ES-I3 (cell line): ENCODE results near the gene TMEM134.
A peak's percentile ranks its signal among the peaks of the same experiment; 100 is the strongest.
"Not testable (repeated sequence)": the region's sequence is repeated elsewhere in the genome, so short reads cannot be mapped to it uniquely, and the experiment has no call there.

Source experiments
- H3K36me3 ChIP-seq: 2 replicates; pipeline ENCODE4 v1.6.1; 2013; ENCODE audit warnings: mild to moderate bottlenecking, low read length, control low read depth, moderate library complexity; ENCODE audit not compliant: insufficient read depth
- H3K4me1 ChIP-seq: 2 replicates; pipeline ENCODE4 v1.6.1; 2013; ENCODE audit warnings: mild to moderate bottlenecking, control low read depth, low read length; ENCODE audit not compliant: insufficient read depth
- H3K9ac ChIP-seq: 2 replicates; pipeline ENCODE4 v1.6.1; 2013; ENCODE audit warnings: low read depth, mild to moderate bottlenecking, low read length, moderate library complexity
- H3K9me3 ChIP-seq: 2 replicates; pipeline ENCODE4 v1.6.1; 2013; ENCODE audit warnings: mild to moderate bottlenecking, low read length, moderate library complexity; ENCODE audit not compliant: control insufficient read depth, insufficient read depth

TMEM134 gene

DNA sequence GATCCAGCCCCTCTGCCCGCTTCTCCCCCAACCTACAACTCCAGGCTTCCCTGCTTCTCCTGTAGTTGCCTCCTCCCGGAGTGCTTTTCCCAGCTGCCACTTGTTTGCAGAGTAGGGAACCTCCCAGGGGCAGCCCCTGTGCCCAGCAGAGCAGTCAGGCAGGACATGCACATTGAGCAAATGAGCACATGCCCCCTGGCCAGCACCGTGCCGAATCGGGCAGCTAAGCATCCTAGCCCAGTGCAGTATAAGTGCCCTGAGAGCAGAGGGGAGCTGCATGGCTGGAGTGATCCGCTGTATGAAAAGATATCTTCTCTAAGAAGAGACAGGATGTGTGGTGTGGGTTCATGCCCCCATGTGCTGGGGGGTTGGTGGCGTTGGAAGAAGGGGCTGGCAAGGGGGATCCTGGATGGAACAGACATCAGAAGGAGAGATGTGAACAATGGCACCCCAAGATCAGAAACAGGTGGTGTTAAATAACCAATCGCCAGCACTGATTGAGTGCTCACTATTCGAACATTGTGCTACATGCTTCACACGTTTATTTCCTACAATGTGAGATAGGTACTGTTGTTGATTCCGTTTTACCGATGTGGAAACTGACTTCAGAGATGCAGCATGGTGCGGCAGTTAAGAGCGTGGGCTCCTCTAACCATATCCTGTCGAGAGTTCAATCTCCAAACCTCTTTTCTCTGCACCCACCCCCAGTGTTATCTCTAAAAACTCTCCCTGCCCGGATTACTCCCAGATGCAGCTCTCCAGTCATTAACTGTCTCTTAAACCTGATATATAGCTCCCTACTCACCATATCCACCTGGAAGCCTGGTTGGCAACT lies 15.0 kb upstream of the TMEM134 start:
- Histone ChIP-seq H3K4me1 (0 out of 2 replicates have a peak, but pooled peaks cover 3% of the 10 kb centered on the region), H3K9me3 (no peaks in the 10 kb centered on the region), H3K9ac (peak overlapping the region; percentile 29; the same call in 1 of the 2 replicates), H3K36me3 (no peaks in the 10 kb centered on the region)

GRCh38 chr11:67482827-67483798 lies 14.1 kb upstream of the TMEM134 start, which contains the start of gene AIP:
Gene AIP (plus strand): TSS chr11:67483026. CDS start chr11:67483159, 133 bp downstream.
- H3K9me3 ChIP-seq = no peaks in the 10 kb centered on the region
- peak within 1 kb of the TSS; percentile 84 for H3K9ac ChIP-seq
- no peaks in the 10 kb centered on the region for H3K36me3 ChIP-seq
- H3K4me1 ChIP-seq = 0 out of 2 replicates have a peak, but pooled peaks cover 3% of the 10 kb centered on the region

DNA sequence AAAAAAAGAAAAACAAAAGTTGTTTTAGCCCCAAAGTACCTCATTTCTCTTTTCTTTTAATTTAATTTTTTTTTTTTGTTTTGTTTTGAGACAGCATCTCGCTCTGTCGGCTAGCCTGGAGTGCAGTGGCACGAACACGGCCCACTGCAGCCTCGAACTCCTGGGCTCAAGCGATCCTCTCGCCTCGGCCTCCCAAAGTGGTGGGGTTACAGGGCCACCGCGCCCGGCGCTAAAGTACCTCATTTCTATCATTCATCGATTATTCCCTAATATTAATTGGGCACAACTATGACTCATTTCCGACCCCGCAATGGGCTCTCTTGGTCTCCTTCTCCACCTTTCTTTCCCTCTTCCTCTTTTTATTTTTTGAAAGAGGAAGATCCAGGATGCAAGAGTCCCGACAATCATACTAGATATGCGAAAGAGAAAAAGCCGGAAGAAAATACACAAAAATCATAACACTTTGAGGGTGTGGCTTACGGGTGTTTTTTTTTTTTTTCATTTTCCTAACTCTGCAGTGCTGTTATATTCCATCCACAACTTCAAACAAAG lies 13.3 kb upstream of the TMEM134 start:
- H3K36me3 ChIP-seq = no peaks in the 10 kb centered on the region
- H3K9me3 ChIP-seq = no peaks in the 10 kb centered on the region
- 0 out of 2 replicates have a peak, but pooled peaks cover 3% of the 10 kb centered on the region for H3K4me1 ChIP-seq
- H3K9ac ChIP-seq = peak overlapping the region; percentile 84

DNA sequence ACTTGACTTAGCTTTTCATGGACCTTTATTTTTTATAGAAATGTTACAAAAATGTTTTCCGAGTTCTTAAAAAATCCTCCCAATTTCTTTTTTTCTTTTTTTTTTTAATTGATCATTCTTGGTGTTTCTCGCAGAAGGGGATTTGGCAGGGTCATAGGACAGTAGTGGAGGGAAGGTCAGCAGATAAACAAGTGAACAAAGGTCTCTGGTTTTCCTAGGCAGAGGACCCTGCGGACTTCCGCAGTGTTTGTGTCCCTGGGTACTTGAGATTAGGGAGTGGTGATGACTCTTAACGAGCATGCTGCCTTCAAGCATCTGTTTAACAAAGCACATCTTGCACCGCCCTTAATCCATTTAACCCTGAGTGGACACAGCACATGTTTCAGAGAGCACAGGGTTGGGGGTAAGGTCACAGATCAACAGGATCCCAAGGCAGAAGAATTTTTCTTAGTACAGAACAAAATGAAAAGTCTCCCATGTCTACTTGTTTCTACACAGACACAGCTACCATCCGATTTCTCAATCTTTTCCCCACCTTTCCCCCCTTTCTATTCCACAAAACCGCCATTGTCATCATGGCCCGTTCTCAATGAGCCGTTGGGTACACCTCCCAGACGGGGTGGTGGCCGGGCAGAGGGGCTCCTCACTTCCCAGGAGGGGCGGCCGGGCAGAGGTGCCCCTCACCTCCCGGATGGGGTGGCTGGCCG lies 8.4 kb upstream of the TMEM134 start:
- H3K36me3 ChIP-seq, H3K4me1 ChIP-seq, H3K9ac ChIP-seq, H3K9me3 ChIP-seq: not testable (repeated sequence)

DNA sequence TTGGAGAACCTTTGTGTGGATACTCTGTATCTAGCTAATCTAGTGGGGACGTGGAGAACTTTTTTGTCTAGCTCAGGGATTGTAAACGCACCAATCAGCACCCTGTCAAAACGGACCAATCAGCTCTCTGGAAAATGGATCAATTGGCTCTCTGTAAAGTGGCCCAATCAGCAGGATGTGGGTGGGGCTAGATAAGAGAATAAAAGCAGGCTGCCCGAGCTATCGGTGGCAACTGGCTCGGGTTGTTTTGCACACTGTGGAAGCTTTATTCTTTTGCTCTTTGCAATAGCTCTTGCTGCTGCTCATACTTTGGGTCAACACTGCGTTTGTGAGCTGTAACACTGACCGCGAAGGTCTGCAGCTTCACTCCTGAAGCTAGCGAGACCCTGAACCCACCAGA lies 7.6 kb upstream of the TMEM134 start:
- not testable (repeated sequence) for H3K4me1 ChIP-seq, H3K9me3 ChIP-seq, H3K36me3 ChIP-seq, H3K9ac ChIP-seq

DNA sequence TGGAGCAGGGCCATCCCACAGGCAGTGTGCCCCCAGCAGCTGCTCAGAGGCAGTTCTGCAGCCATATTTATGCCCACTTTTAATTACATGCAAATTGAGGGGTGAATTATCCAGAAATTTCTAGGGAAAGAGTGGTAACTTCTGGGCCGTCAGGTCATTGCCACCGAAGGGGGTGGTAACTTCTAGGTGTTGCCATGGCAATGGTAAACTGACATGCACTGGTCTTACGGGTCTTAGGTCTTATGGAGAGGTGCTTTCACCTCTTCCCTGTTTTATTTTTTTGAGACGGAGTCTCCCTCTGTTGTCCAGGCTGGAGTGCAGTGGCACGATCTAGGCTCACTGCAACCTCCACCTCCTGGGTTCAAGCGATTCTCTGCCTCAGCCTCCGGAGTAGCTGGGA lies 3.8 kb upstream of the TMEM134 start:
- H3K9ac ChIP-seq = no peak overlapping the region
- no peaks in the 10 kb centered on the region for H3K9me3 ChIP-seq
- no peaks in the 10 kb centered on the region for H3K36me3 ChIP-seq
- no peaks in the 10 kb centered on the region for H3K4me1 ChIP-seq

- Histone ChIP-seq H3K9me3 (no peaks in the 10 kb centered on the region), H3K9ac (no peak overlapping the region), H3K4me1 (peaks cover 3% of the 10 kb centered on the region; the same call in 1 of the 2 replicates), H3K36me3 (no peaks in the 10 kb centered on the region)
Measured at GRCh38 chr11:67470337-67471002, 1.4 kb upstream of the TMEM134 start.

DNA sequence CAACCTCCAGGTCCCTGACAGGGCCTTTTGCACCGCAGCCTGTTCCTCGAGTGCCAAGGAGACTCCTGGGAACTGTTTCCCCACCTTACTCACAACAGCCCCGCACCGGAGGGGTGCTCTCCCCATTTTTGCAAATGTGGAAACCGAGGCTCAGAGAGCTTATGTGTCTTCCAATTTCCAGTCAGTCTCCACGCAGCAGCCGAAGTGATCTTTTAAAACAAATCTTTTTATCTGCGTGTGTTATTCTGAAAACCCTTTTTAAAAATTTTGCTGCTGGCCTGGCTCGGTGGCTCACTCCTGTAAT lies 409 bp upstream of the TMEM134 start:
- H3K9ac ChIP-seq = peak overlapping the region; percentile 64
- peaks cover 3% of the 10 kb centered on the region; the same call in 1 of the 2 replicates for H3K4me1 ChIP-seq
- H3K36me3 ChIP-seq = no peaks in the 10 kb centered on the region
- no peaks in the 10 kb centered on the region for H3K9me3 ChIP-seq

- H3K9me3 ChIP-seq = no peaks in the 10 kb centered on the region
- H3K9ac ChIP-seq = peak overlapping the region; percentile 77
- H3K36me3 ChIP-seq = no peaks in the 10 kb centered on the region
- peaks cover 3% of the 10 kb centered on the region for H3K4me1 ChIP-seq
Measured at GRCh38 chr11:67468456-67468758, 644 bp downstream of the TMEM134 start.

- Histone ChIP-seq H3K4me1 (peaks cover 3% of the 10 kb centered on the region), H3K9ac (peak overlapping the region; percentile 77), H3K9me3 (no peaks in the 10 kb centered on the region), H3K36me3 (no peaks in the 10 kb centered on the region)
Measured at GRCh38 chr11:67468056-67468455, 995 bp downstream of the TMEM134 start.

DNA sequence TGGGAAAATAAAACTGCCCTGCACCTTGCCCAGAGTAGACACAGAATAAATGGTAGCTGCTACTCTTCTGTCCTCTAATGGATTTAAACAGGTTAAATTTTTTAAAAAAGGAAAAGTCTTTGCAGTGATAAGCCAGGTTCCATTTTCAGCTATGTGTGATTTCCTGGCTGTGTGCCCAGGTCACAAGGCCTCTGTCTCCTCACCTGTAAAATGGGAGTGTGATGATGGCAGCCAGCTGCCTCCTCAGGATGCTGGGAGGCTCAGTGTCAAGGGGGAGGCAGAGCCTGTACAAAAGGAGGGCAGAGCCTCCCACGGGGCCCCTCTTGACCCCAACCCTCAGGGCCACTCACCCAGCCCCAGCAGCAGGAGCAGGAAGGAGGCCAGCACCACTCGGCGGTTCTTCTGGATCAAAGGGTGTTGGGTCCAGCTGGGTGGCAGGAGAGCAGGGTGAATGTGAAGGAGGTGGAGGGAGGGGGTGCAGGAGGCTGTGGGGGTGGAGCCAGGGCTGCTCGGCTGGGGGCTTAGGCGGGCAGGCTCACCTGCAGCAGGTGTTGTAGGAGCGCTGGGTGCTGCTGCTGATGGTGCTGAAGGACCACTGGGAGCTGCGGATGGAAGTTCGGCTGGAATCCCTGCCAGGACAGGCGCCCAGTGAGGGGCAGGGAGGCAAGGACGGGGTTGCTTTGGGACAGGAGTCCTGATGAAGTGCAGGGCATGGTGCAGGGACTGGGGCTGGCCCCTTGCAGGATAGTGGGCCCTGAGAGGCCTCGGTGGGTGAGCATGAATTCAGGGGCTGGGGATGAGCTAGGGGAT lies 1.9 kb downstream of the TMEM134 start:
- H3K9me3 ChIP-seq = no peaks in the 10 kb centered on the region
- H3K4me1 ChIP-seq = peaks cover 3% of the 10 kb centered on the region
- H3K9ac ChIP-seq = no peak overlapping the region
- no peaks in the 10 kb centered on the region for H3K36me3 ChIP-seq

- no peak overlapping the region for H3K9ac ChIP-seq
- H3K36me3 ChIP-seq = no peaks in the 10 kb centered on the region
- peaks cover 3% of the 10 kb centered on the region for H3K4me1 ChIP-seq
- H3K9me3 ChIP-seq = no peaks in the 10 kb centered on the region
Measured at GRCh38 chr11:67466367-67466766, 2.7 kb downstream of the TMEM134 start.

- H3K4me1 ChIP-seq, H3K36me3 ChIP-seq, H3K9me3 ChIP-seq: not testable (repeated sequence)
- peak overlapping the region; percentile 42; the same call in 1 of the 2 replicates for H3K9ac ChIP-seq
Measured at GRCh38 chr11:67465530-67465929, 3.5 kb downstream of the TMEM134 start.
